ENCODE results near the gene GSTT2.
"Not testable (repeated sequence)": the region's sequence is repeated elsewhere in the genome, so short reads cannot be mapped to it uniquely, and the experiment has no call there.

The GSTT2 gene

DNA sequence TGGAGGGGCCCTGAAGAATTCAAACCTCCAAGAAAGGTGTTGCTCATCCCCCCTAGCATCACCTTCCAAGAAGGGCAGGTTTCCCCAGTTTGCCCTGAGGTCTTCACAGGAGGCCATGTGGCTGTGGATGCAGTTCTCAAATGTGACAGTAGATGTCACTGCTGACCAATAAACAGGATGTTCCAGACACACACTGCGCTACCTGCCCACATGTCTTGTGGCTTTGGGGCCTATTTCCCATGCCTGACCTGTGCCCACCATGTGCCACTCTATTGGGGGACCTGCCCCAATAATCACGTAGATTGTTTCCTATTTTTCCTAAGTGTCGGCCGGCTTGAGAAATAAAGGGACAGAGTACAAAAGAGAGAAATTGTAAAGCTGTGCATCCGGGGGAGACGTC lies 4.5 kb downstream of the GSTT2 start:
- no peaks in the 10 kb centered on the region for H3K4me1 ChIP-seq (ENCODE audit: insufficient read depth, poor library complexity, severe bottlenecking)
- DNase-seq (ENCODE audit: low spot score) = no peak
- no peaks in the 10 kb centered on the region for H3K27me3 ChIP-seq (ENCODE audit: insufficient read depth, poor library complexity, severe bottlenecking)
- H3K9me3 ChIP-seq (ENCODE audit: severe bottlenecking) = no peaks in the 10 kb centered on the region
- H3K4me3 ChIP-seq (ENCODE audit: severe bottlenecking) = no peak overlapping the region
- H3K36me3 ChIP-seq (ENCODE audit: low read depth) = no peaks in the 10 kb centered on the region
- TF ChIP-seq, protein P1, sequence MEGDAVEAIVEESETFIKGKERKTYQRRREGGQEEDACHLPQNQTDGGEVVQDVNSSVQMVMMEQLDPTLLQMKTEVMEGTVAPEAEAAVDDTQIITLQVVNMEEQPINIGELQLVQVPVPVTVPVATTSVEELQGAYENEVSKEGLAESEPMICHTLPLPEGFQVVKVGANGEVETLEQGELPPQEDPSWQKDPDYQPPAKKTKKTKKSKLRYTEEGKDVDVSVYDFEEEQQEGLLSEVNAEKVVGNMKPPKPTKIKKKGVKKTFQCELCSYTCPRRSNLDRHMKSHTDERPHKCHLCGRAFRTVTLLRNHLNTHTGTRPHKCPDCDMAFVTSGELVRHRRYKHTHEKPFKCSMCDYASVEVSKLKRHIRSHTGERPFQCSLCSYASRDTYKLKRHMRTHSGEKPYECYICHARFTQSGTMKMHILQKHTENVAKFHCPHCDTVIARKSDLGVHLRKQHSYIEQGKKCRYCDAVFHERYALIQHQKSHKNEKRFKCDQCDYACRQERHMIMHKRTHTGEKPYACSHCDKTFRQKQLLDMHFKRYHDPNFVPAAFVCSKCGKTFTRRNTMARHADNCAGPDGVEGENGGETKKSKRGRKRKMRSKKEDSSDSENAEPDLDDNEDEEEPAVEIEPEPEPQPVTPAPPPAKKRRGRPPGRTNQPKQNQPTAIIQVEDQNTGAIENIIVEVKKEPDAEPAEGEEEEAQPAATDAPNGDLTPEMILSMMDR (IDR thresholded peaks at IDR 0.05; ENCODE audit: poor library complexity, severe bottlenecking) = peak; percentile 56
- no peak overlapping the region for H3K27ac ChIP-seq (ENCODE audit: poor library complexity, severe bottlenecking)
- peak; percentile 63; the same call in 2 of the 3 replicates for ATAC-seq (ENCODE audit: low read depth)

DNA sequence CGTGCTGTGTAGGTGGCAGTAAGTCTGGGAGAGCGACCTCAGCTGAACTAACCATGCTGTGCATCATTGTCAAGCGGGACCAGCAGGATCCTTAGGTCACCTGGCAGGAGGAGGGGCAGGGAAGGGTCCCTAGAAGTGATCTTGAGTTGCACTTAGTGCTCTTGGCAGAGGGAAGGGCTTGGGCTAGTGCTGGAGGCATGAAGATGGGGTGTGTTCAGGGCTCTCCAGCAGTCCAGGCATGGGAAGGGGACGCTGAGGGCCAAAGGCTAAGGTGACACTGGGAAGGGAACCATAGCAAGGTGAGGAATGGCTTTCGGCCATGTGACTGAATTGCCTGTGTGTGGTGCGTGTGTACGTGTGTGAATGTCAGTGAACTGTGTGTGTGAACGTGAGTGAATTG lies 6.2 kb downstream of the GSTT2 start:
- not testable (repeated sequence) for H3K27me3 ChIP-seq (ENCODE audit: insufficient read depth, poor library complexity, severe bottlenecking); H3K36me3 ChIP-seq (ENCODE audit: low read depth); H3K4me3 ChIP-seq (ENCODE audit: severe bottlenecking); H3K27ac ChIP-seq (ENCODE audit: poor library complexity, severe bottlenecking); H3K4me1 ChIP-seq (ENCODE audit: insufficient read depth, poor library complexity, severe bottlenecking); H3K9me3 ChIP-seq (ENCODE audit: severe bottlenecking); ATAC-seq (ENCODE audit: low read depth); DNase-seq (ENCODE audit: low spot score)

DNA sequence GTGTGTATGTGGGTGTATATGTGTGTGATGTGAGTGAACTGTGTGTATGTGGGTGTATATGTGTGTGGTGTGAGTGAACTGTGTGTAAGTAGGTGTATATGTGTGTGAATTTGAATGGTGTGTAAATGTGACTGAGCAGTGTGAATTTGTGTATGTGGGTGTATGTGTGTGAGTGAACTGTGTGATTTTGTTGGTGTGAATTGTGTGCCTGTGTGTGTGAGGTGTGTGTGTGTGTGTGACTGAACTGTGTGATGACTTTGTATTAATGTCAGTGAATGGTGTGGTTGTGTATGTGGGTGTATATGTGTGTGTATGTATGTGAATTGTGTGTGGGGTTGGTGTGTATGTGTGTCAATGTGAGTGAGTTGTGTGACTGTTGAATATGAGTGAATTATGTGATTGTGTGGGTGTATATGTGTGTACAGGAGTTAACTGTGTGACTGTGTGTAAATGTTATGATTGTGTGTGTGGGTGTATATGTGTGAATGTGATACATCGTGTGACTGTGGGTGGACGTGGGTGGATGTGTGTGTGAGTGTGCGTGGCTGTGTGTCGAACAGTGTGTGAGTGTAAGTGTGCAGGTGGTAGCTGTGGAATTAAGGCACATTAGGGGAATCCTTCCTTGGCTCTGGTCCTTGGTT lies 6.7 kb downstream of the GSTT2 start:
- not testable (repeated sequence) for H3K4me3 ChIP-seq (ENCODE audit: severe bottlenecking); H3K27ac ChIP-seq (ENCODE audit: poor library complexity, severe bottlenecking); H3K4me1 ChIP-seq (ENCODE audit: insufficient read depth, poor library complexity, severe bottlenecking); DNase-seq (ENCODE audit: low spot score); H3K9me3 ChIP-seq (ENCODE audit: severe bottlenecking); H3K36me3 ChIP-seq (ENCODE audit: low read depth); H3K27me3 ChIP-seq (ENCODE audit: insufficient read depth, poor library complexity, severe bottlenecking); ATAC-seq (ENCODE audit: low read depth)

DNA sequence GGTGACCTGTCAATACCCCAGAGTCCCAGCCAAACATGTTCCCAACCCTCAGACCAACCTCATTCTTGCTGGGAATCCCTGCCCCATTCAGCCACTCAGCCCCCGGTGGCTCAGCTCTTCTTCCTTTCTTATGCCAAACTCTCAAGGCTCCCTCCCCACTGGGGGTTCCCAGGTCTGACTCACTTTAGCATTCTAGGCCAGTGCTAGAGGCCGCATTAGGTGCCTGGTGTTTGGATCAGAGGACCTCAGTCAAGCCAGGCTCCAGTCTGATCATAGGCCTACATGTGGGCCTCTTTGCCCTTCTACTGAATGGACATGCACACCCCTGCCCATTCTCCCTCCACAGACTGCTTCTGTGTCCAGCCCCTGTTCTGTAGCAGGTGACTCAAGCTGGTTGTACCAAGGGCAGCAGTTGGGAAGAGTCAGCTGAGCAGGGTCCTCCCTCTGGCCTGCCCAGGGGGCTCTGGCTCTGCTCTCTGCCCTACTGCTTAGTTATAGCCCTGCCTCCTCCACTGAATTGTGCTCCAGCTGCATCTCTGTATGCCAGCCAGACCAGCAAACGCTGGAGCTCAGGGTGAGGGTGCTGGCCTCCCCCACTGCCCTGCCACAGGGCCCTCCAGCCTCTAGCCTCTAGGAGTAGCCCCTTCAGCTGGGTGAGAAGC lies 9.8 kb downstream of the GSTT2 start:
- not testable (repeated sequence) for H3K27me3 ChIP-seq (ENCODE audit: insufficient read depth, poor library complexity, severe bottlenecking); H3K4me3 ChIP-seq (ENCODE audit: severe bottlenecking); H3K9me3 ChIP-seq (ENCODE audit: severe bottlenecking); H3K27ac ChIP-seq (ENCODE audit: poor library complexity, severe bottlenecking); DNase-seq (ENCODE audit: low spot score); H3K36me3 ChIP-seq (ENCODE audit: low read depth); H3K4me1 ChIP-seq (ENCODE audit: insufficient read depth, poor library complexity, severe bottlenecking); ATAC-seq (ENCODE audit: low read depth)

DNA sequence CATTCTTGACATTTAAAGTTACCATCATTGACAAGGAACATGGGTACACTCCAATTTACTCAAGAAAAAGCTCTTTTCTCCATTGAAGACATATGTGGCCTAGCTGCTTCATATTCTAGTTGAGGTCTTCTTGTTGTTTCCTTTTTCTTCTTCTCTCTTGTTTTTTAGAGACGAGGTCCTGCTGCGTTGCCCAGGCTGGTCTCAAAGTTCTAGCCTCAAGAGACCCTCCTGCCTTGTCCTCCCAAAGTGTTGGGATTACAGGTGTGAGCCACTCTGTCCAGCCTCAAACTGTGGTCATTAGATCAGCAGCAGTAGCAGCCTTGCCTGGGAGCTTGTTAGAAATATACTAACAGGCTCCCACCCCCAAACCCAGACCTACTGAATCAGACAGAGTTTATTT lies 13.1 kb downstream of the GSTT2 start:
- ATAC-seq (ENCODE audit: low read depth); H3K9me3 ChIP-seq (ENCODE audit: severe bottlenecking); H3K27ac ChIP-seq (ENCODE audit: poor library complexity, severe bottlenecking); H3K4me1 ChIP-seq (ENCODE audit: insufficient read depth, poor library complexity, severe bottlenecking); DNase-seq (ENCODE audit: low spot score); H3K27me3 ChIP-seq (ENCODE audit: insufficient read depth, poor library complexity, severe bottlenecking); H3K4me3 ChIP-seq (ENCODE audit: severe bottlenecking); H3K36me3 ChIP-seq (ENCODE audit: low read depth): not testable (repeated sequence)

DNA sequence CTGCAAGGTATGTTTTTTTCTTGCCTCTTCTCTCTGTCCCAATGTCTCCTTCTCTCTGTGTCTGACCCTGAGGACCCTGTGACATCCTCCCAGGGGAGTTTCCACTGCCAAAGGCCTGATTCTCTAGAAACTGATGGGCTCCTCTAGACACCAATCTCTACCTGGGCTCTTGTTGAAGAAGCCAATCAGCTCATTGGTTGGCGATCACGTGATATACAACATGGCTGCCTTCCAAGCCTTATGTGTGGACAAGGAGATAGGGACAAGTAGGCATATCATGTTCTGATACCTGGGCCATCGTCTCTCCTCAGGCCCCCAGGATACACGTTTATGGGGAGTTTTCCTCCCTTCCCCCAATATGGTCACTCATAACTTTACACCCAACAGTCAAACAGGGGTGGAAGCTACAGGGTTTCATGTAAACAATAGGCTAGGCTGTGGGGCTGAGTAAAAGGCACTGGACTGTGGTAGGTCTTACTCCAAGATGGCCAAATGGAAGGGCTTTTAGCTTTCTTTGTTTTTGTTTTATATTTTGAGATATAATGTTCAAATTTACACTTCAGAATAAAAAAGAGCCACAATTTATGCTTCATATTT lies 13.7 kb downstream of the GSTT2 start:
- H3K27me3 ChIP-seq (ENCODE audit: insufficient read depth, poor library complexity, severe bottlenecking); H3K36me3 ChIP-seq (ENCODE audit: low read depth); H3K27ac ChIP-seq (ENCODE audit: poor library complexity, severe bottlenecking); DNase-seq (ENCODE audit: low spot score); H3K4me1 ChIP-seq (ENCODE audit: insufficient read depth, poor library complexity, severe bottlenecking); H3K4me3 ChIP-seq (ENCODE audit: severe bottlenecking); H3K9me3 ChIP-seq (ENCODE audit: severe bottlenecking); ATAC-seq (ENCODE audit: low read depth): not testable (repeated sequence)

DNA sequence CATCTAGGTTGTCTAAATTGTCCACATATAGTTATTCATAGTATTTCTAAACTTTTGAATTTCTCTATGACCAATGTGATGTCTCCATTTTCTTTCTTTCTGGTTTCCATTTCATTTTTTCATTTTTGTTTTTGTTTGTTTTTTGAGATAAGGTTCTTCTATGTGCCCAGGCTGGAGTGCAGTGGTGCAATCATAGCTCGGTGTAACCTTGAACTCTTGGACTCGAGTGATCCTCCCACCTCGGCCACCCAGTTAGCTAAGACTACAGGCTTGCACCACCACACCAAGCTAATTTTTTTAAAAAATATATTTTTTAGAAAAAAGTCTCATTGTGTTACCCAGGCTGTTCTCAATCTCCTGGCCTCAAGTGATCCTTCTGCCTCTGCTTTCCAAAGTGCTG lies 17.2 kb downstream of the GSTT2 start:
- DNase-seq (ENCODE audit: low spot score) = no peak
- Histone ChIP-seq H3K27ac (ENCODE audit: poor library complexity, severe bottlenecking) (no peak overlapping the region), H3K36me3 (ENCODE audit: low read depth) (no peaks in the 10 kb centered on the region), H3K4me3 (ENCODE audit: severe bottlenecking) (no peak overlapping the region), H3K9me3 (ENCODE audit: severe bottlenecking) (no peaks in the 10 kb centered on the region), H3K4me1 (ENCODE audit: insufficient read depth, poor library complexity, severe bottlenecking) (no peaks in the 10 kb centered on the region), H3K27me3 (ENCODE audit: insufficient read depth, poor library complexity, severe bottlenecking) (no peaks in the 10 kb centered on the region)
- no peak for ATAC-seq (ENCODE audit: low read depth)
- TF ChIP-seq, protein P1 (IDR thresholded peaks at IDR 0.05; ENCODE audit: poor library complexity, severe bottlenecking) = no peak

DNA sequence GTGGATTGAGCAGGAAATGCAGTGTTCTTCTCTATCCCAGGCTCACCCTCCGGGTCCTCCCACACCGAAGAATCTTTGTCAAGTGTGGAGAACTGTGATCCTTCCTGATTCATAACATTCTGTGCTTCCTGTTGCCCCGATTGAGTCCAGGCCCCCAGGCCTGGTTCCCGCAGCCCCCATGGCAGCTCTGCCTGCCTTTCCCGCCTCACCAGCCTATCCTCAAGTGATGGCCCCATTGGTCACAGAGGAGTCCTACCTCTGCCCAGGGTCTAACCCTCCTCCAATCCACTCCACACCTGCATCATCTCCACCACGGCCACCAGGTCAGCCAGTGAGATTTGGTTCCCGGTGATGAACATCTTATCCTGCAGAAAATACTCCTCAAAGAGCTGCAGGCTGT lies 19.8 kb downstream of the GSTT2 start:
- H3K36me3 ChIP-seq (ENCODE audit: low read depth); DNase-seq (ENCODE audit: low spot score); H3K4me3 ChIP-seq (ENCODE audit: severe bottlenecking); H3K27me3 ChIP-seq (ENCODE audit: insufficient read depth, poor library complexity, severe bottlenecking); H3K9me3 ChIP-seq (ENCODE audit: severe bottlenecking); H3K27ac ChIP-seq (ENCODE audit: poor library complexity, severe bottlenecking); ATAC-seq (ENCODE audit: low read depth); H3K4me1 ChIP-seq (ENCODE audit: insufficient read depth, poor library complexity, severe bottlenecking): not testable (repeated sequence)

Measured in RWPE2 (cell line).